Stimulated activated naive CD8-positive, alpha-beta T cell treated with anti-CD3 and anti-CD28 coated beads, Interleukin-15, Interleukin-2, amounts not matched to agents 100 ng/mL and 50 ng/mL, for 24 hours (primary cell): ENCODE data around the gene ZNF768.
"Not testable (repeated sequence)": the region's sequence is repeated elsewhere in the genome, so short reads cannot be mapped to it uniquely, and the experiment has no call there.

Experiments
- H3K27ac Mint-ChIP-seq: one replicate; pipeline ENCODE4 v1.8.0; 2021; ENCODE audit warnings: mild to moderate bottlenecking, mixed read lengths
- H3K27me3 Mint-ChIP-seq: one replicate; pipeline ENCODE4 v1.8.0; 2021; ENCODE audit warnings: mixed read lengths
- H3K36me3 Mint-ChIP-seq: one replicate; pipeline ENCODE4 v1.8.0; 2021; ENCODE audit warnings: low read depth, mixed read lengths
- H3K4me1 Mint-ChIP-seq: one replicate; pipeline ENCODE4 v1.8.0; 2021; ENCODE audit warnings: low read depth, mixed read lengths
- H3K4me3 Mint-ChIP-seq: one replicate; pipeline ENCODE4 v1.8.0; 2021; ENCODE audit warnings: mild to moderate bottlenecking, mixed read lengths
- H3K9me3 Mint-ChIP-seq: one replicate; pipeline ENCODE4 v1.8.0; 2021; ENCODE audit warnings: mixed read lengths

The ZNF768 gene

GRCh38 chr16:30484887-30485286 lies 41.5 kb downstream of the ZNF768 start:
- no peak overlapping the region for H3K4me3 Mint-ChIP-seq
- no peak overlapping the region for H3K27ac Mint-ChIP-seq
- H3K36me3 Mint-ChIP-seq, result peaks cover 72% of the 10 kb centered on the region
- peaks cover 54% of the 10 kb centered on the region for H3K4me1 Mint-ChIP-seq
- no peaks in the 10 kb centered on the region for H3K9me3 Mint-ChIP-seq
- no peaks in the 10 kb centered on the region for H3K27me3 Mint-ChIP-seq

- Mint-ChIP-seq H3K4me3 (no peak overlapping the region), H3K4me1 (peaks cover 51% of the 10 kb centered on the region), H3K36me3 (peaks cover 64% of the 10 kb centered on the region), H3K27me3 (no peaks in the 10 kb centered on the region), H3K9me3 (no peaks in the 10 kb centered on the region), H3K27ac (peak overlapping the region; percentile 15)
Observed at GRCh38 chr16:30482366-30482765, 44.0 kb downstream of the ZNF768 start.

- Mint-ChIP-seq H3K27ac (no peak overlapping the region), H3K36me3 (peaks cover 68% of the 10 kb centered on the region), H3K9me3 (no peaks in the 10 kb centered on the region), H3K4me1 (peaks cover 53% of the 10 kb centered on the region), H3K4me3 (no peak overlapping the region), H3K27me3 (no peaks in the 10 kb centered on the region)
Observed at GRCh38 chr16:30481381-30481780, 45.0 kb downstream of the ZNF768 start.

- Mint-ChIP-seq H3K9me3 (no peaks in the 10 kb centered on the region), H3K4me1 (peaks cover 69% of the 10 kb centered on the region), H3K27ac (no peak overlapping the region), H3K4me3 (no peak overlapping the region), H3K36me3 (peaks cover 76% of the 10 kb centered on the region), H3K27me3 (no peaks in the 10 kb centered on the region)
Observed at GRCh38 chr16:30478766-30479478, 47.4 kb downstream of the ZNF768 start.

GRCh38 chr16:30477773-30478172 lies 48.6 kb downstream of the ZNF768 start:
- H3K27me3 Mint-ChIP-seq, H3K4me3 Mint-ChIP-seq, H3K9me3 Mint-ChIP-seq: not testable (repeated sequence)
- H3K4me1 Mint-ChIP-seq, result peaks cover 74% of the 10 kb centered on the region
- peaks cover 65% of the 10 kb centered on the region for H3K36me3 Mint-ChIP-seq
- H3K27ac Mint-ChIP-seq, result peak overlapping the region; percentile 29

- Mint-ChIP-seq H3K27ac (no peak overlapping the region), H3K4me3 (no peak overlapping the region)
Observed at GRCh38 chr16:30476991-30477390, 49.4 kb downstream of the ZNF768 start.

GRCh38 chr16:30474684-30475083 lies 51.7 kb downstream of the ZNF768 start:
- peaks cover 39% of the 10 kb centered on the region for H3K36me3 Mint-ChIP-seq
- peak overlapping the region; percentile 99 for H3K4me3 Mint-ChIP-seq
- H3K4me1 Mint-ChIP-seq, result peaks cover 82% of the 10 kb centered on the region
- no peaks in the 10 kb centered on the region for H3K9me3 Mint-ChIP-seq
- peak overlapping the region; percentile 83 for H3K27ac Mint-ChIP-seq
- H3K27me3 Mint-ChIP-seq, result no peaks in the 10 kb centered on the region

More at GRCh38 chr16:30476991-30477390, 49.4 kb downstream of the ZNF768 start:
- H3K27me3 Mint-ChIP-seq, result no peaks in the 10 kb centered on the region
- no peaks in the 10 kb centered on the region for H3K9me3 Mint-ChIP-seq
- H3K4me1 Mint-ChIP-seq, result peaks cover 76% of the 10 kb centered on the region
- peaks cover 59% of the 10 kb centered on the region for H3K36me3 Mint-ChIP-seq

- peaks cover 85% of the 10 kb centered on the region for H3K4me1 Mint-ChIP-seq
- no peaks in the 10 kb centered on the region for H3K27me3 Mint-ChIP-seq
- no peaks in the 10 kb centered on the region for H3K9me3 Mint-ChIP-seq
- peak overlapping the region; percentile 99 for H3K4me3 Mint-ChIP-seq
- peak overlapping the region; percentile 95 for H3K27ac Mint-ChIP-seq
- peaks cover 39% of the 10 kb centered on the region for H3K36me3 Mint-ChIP-seq
Observed at GRCh38 chr16:30474074-30474452, 52.3 kb downstream of the ZNF768 start.
